Gastroesophageal sphincter (tissue), 4 donors: ENCODE data around the gene CYP4V2. TPM values are rescaled to one million over a fixed set of nuclear protein-coding genes. Genes with fewer than 3 reads are reported as not detected.
"Not testable (repeated sequence)": the region's sequence is repeated elsewhere in the genome, so short reads cannot be mapped to it uniquely, and the experiment has no call there.

ENCODE experiments used
- ATAC-seq: fragments of 150-250 bp; one replicate; pipeline ENCODE4 v1.9.1; 2016; ENCODE audit warnings: mild to moderate bottlenecking, moderate library complexity
- H3K27ac ChIP-seq, 4 donors: fragments of 200-600 bp; sonication (generic) in 3 of 4; 1 replicate in 3 of 4; 2 replicates in 1 of 4; pipeline ENCODE4 v1.5.1; 2016 to 2019
- H3K27me3 ChIP-seq: fragments of 200-600 bp; sonication (generic); one replicate; pipeline ENCODE4 v1.5.1; 2019
- H3K36me3 ChIP-seq, 2 donors: fragments of 200-600 bp; sonication (generic); one replicate each; pipeline ENCODE4 v1.5.1; 2019; ENCODE audit warnings: control low read depth in 1 of 2
- H3K4me1 ChIP-seq, 3 donors: fragments of 200-600 bp; sonication (generic); 1 replicate in 2 of 3; 2 replicates in 1 of 3; pipeline ENCODE4 v1.5.1; 2016 to 2019; ENCODE audit warnings: control low read depth in 2 of 3
- H3K4me3 ChIP-seq, 2 donors: fragments of 200-600 bp; sonication (generic); one replicate each; pipeline ENCODE4 v1.5.1; 2019; ENCODE audit warnings: mild to moderate bottlenecking in 1 of 2, moderate library complexity in 1 of 2
- H3K9me3 ChIP-seq, 3 donors: fragments of 200-600 bp; sonication (generic); one replicate each; pipeline ENCODE4 v1.5.1; 2017 to 2019; ENCODE audit warnings: control low read depth in 2 of 3
- CTCF ChIP-seq, 4 experiments: fragments of 200-600 bp in 2 of 4; fragments of 450-650 bp in 2 of 4; sonication (generic) in 1 of 4; IDR thresholded peaks; one replicate each; pipeline ENCODE4 v1.5.1; 2017 to 2019; ENCODE audit warnings: antibody characterized with exemption in 4 of 4, mild to moderate bottlenecking in 2 of 4, moderate library complexity in 2 of 4
- EP300 ChIP-seq: sonication (generic); formaldehyde crosslinking; IDR thresholded peaks from one replicate; pipeline ENCODE4 v1.6.1; 2017; ENCODE audit warnings: antibody characterized with exemption, mild to moderate bottlenecking
- POLR2A ChIP-seq, 2 donors: fragments of 450-650 bp; IDR thresholded peaks; one replicate each; pipeline ENCODE4 v1.6.1; 2017; ENCODE audit warnings: antibody characterized with exemption in 2 of 2, mild to moderate bottlenecking in 2 of 2, moderate library complexity in 1 of 2
- POLR2AphosphoS5 ChIP-seq: sonication (generic); formaldehyde crosslinking; IDR thresholded peaks from one replicate; pipeline ENCODE4 v1.6.1; 2017; ENCODE audit warnings: antibody characterized with exemption
- WGBS, 2 donors: methylation state at CpG; one replicate each; pipeline ENCODE4 v1.1.5; 2018; ENCODE audit warnings: low coverage in 1 of 2; 5-methylcytosine and 5-hydroxymethylcytosine counted together
- total RNA-seq, 4 donors: library from RNA; depleted of rRNA; stranded (reverse); fragments of >200 nt; gene quantifications; one replicate each; pipeline ENCODE4 v1.1.0, GENCODE V29; 2016

Gene CYP4V2
- total RNA-seq, 4 donors from 2014 or later = 25.6 to 44.7 (median 32.5) TPM

GRCh38 chr4:186244835-186245234, 53.5 kb downstream of the CYP4V2 start:
- Histone ChIP-seq H3K27ac (no peak overlapping the region), H3K4me1 (no peaks in the 10 kb centered on the region), H3K4me3 (no peak overlapping the region), H3K36me3 (peaks cover 0 to 10% of the 10 kb centered on the region in 2 donors), H3K9me3 (no peaks in the 10 kb centered on the region), H3K27me3 (no peaks in the 10 kb centered on the region)
- 88 to 97% methylated on average over 4 to 5 of the region's 5 CpGs for WGBS, 2 donors
- ATAC-seq = no peak
- TF ChIP-seq CTCF (IDR thresholded peaks at IDR 0.05) = no peak
- TF ChIP-seq POLR2A (IDR thresholded peaks at IDR 0.05) = no peak
- TF ChIP-seq EP300 = no peak
- no peak for TF ChIP-seq POLR2AphosphoS5

GRCh38 chr4:186247062-186247752, 55.8 kb downstream of the CYP4V2 start:
- H3K27ac ChIP-seq, H3K4me1 ChIP-seq, H3K9me3 ChIP-seq, H3K27me3 ChIP-seq, ATAC-seq, H3K4me3 ChIP-seq: not testable (repeated sequence)
- WGBS, 2 donors = 88 to 91% methylated on average over 4 to 9 of the region's 9 CpGs
- H3K36me3 ChIP-seq = peaks cover 0 to 20% of the 10 kb centered on the region in 2 donors

- Histone ChIP-seq H3K4me1 (no peaks in the 10 kb centered on the region), H3K27ac (no peak overlapping the region), H3K27me3 (no peaks in the 10 kb centered on the region), H3K9me3 (no peaks in the 10 kb centered on the region), H3K36me3 (peaks cover 0 to 32% of the 10 kb centered on the region in 2 donors), H3K4me3 (no peak overlapping the region)
- TF ChIP-seq CTCF (IDR thresholded peaks at IDR 0.05) (no peak), EP300 (no peak), POLR2A (IDR thresholded peaks at IDR 0.05) (no peak), POLR2AphosphoS5 (no peak)
- no peak for ATAC-seq
- 68 to 83% methylated on average over 1 of the region's 1 CpG for WGBS, 2 donors
Observed at GRCh38 chr4:186248643-186249042, 57.3 kb downstream of the CYP4V2 start.

- H3K9me3 ChIP-seq = no peaks in the 10 kb centered on the region
- TF ChIP-seq CTCF (IDR thresholded peaks at IDR 0.05) = no peak
- TF ChIP-seq EP300 = no peak
- TF ChIP-seq POLR2A (IDR thresholded peaks at IDR 0.05) = no peak
- TF ChIP-seq POLR2AphosphoS5 = no peak
- H3K4me3 ChIP-seq = no peak overlapping the region
- H3K4me1 ChIP-seq = no peaks in the 10 kb centered on the region
- peaks cover 0 to 39% of the 10 kb centered on the region in 2 donors for H3K36me3 ChIP-seq
- no peak overlapping the region for H3K27ac ChIP-seq
- ATAC-seq = no peak
- WGBS, 2 donors = 69 to 72% methylated on average over 4 to 8 of the region's 8 CpGs
- H3K27me3 ChIP-seq = no peaks in the 10 kb centered on the region
Observed at GRCh38 chr4:186249785-186250754, 58.7 kb downstream of the CYP4V2 start.

- ATAC-seq = no peak
- Histone ChIP-seq H3K36me3 (peaks cover 0 to 46% of the 10 kb centered on the region in 2 donors), H3K27me3 (no peaks in the 10 kb centered on the region), H3K27ac (no peak overlapping the region), H3K4me1 (no peaks in the 10 kb centered on the region), H3K9me3 (no peaks in the 10 kb centered on the region), H3K4me3 (no peak overlapping the region)
- WGBS, 2 donors = 75 to 77% methylated on average over 2 of the region's 2 CpGs
- TF ChIP-seq POLR2A (IDR thresholded peaks at IDR 0.05) = no peak
- no peak for TF ChIP-seq EP300
- no peak for TF ChIP-seq CTCF (IDR thresholded peaks at IDR 0.05)
- TF ChIP-seq POLR2AphosphoS5 = no peak
Observed at GRCh38 chr4:186250760-186251159, 59.4 kb downstream of the CYP4V2 start.
